ENCODE data around the gene ID3. TPM values are rescaled to one million over a fixed set of nuclear protein-coding genes. Genes with fewer than 3 reads are reported as not detected.
A peak's percentile ranks its signal among the peaks of the same experiment; 100 is the strongest.

The ID3 gene
- total and polyA plus RNA-seq, 2 donors (not counting 3 experiments of a cell fraction or from before 2014, with no cell fraction given), result 277 to 971 TPM

DNA sequence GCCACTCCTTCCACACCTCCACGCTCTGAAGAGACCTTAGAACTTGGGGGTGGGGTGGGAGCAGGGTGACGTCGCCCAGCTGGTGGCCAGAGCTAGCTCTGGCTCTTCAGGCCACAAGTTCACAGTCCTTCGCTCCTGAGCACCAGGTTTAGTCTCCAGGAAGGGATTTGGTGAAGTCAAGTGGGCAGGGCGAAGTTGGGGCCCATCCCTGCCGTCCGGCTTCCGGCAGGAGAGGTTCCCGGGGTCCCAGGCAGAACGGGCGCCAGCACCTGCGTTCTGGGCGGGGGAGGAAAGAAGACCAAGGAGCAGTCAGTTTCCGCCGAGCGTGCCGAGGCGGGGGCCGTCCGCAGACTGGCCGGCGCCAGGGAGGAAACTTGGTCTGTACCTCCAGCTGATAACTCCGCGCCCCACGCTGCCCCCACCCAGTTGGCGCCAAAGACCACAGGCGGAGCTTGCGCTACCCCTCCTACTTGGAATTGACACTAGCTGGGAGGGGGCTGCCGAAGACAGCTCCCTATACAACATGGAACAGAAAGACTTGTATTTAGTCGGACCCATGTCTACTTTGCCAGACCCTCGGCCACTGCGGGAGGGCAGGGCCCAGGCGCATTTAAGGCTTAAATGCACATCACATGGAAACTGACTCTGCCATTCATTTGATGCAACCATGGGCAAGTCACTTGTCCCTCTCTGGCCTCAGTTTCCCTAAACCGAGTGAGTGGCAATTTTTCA, 995 bp downstream of the ID3 start:
- ChIA-PET CTCF (interaction anchor here (1.0 to 24.8 kb wide), 6 partner anchors 10 to 76 kb away, joined by 3 to 1069 read pairs (median 6); no protein-coding TSS in a partner anchor), POLR2A (interaction anchor here (0.7 to 2.2 kb wide), 10 partner anchors 10 to 214 kb away, joined by 3 to 13 read pairs (median 5); partner anchors contain the start of gene HNRNPR)
- Histone ChIP-seq H3K4me1 (ENCODE audit: control insufficient read depth, extremely low read depth, insufficient read depth, low read length) (peaks cover 66% of the 10 kb centered on the region), H3K79me2 (ENCODE audit: control insufficient read depth, insufficient read depth, low read length) (peaks cover 28% of the 10 kb centered on the region), H3K27ac (ENCODE audit: insufficient read depth, low read depth, low read length) (peak overlapping the region; percentile 99), H3K4me3 (replicated peaks in 1 of 3; ENCODE audit: insufficient read depth in 1 of 3, low read depth in 1 of 3, low read length in 3 of 3) (peak overlapping the region; percentile 69 to 94 (median 89)), H3K9me3 (replicated peaks; ENCODE audit: control insufficient read depth, insufficient read depth, low read length) (no peaks in the 10 kb centered on the region), H4K20me1 (replicated peaks; ENCODE audit: control insufficient read depth, extremely low read depth, insufficient read depth, low read length) (no peaks in the 10 kb centered on the region), H2AFZ (ENCODE audit: low read depth, low read length) (no peak overlapping the region), H3K36me3 (ENCODE audit: control insufficient read depth in 2 of 2, extremely low read depth in 1 of 2, insufficient read depth in 2 of 2, low read length in 2 of 2) (peaks cover 2 to 3% of the 10 kb centered on the region in 2 experiments), H3K9ac (replicated peaks; ENCODE audit: extremely low read depth, insufficient read depth, low read length) (peak overlapping the region; percentile 99), H3K27me3 (ENCODE audit: control insufficient read depth in 2 of 2, insufficient read depth in 2 of 2, low read length in 2 of 2) (no peaks in the 10 kb centered on the region), H3K9me1 (replicated peaks; ENCODE audit: control insufficient read depth, extremely low read depth, insufficient read depth, low read length) (no peaks in the 10 kb centered on the region), H3K4me2 (ENCODE audit: insufficient read depth, low read length) (peak overlapping the region; percentile 90)
- dilution Hi-C loops (cut with MboI; ENCODE audit: extremely low pct_ligation_motif_present, low sequenced_read_pairs) (no loop called here), intact Hi-C loops (cut with micrococcal nuclease) (loop anchor here (5.0 kb wide), 2 partner anchors 184 to 244 kb away; partner anchors contain the start of genes ELOA and GALE)
- FAIRE-seq, result peak; percentile 49
- BruUV-seq (replicated peaks), result no TSS peak
- no peak for TF ChIP-seq FOS (IDR thresholded peaks at IDR 0.05; ENCODE audit: borderline replicate concordance, insufficient read depth, low read length)
- TF ChIP-seq POLR2AphosphoS5 (IDR thresholded peaks at IDR 0.05; ENCODE audit: insufficient read depth, low read depth, low read length), result peak; percentile 95
- no peak for TF ChIP-seq EZH2 (IDR thresholded peaks at IDR 0.05; ENCODE audit: borderline replicate concordance, low read depth, low read length, severe bottlenecking)
- no peak for TF ChIP-seq JUN (IDR thresholded peaks at IDR 0.05; ENCODE audit: borderline replicate concordance, insufficient read depth, insufficient read length, low read depth)
- TF ChIP-seq GATA2 (IDR thresholded peaks at IDR 0.05; ENCODE audit: insufficient read depth, insufficient read length, low read depth, low read length), result peak; percentile 66
- TF ChIP-seq POLR2A (IDR thresholded peaks at IDR 0.05; ENCODE audit: low read depth, low read length), result peak; percentile 94
- peak; percentile 82 for DNase-seq (ENCODE audit: low read depth, low spot score)
